Spleen (tissue), 7 donors: ENCODE results near the gene OPCML.

Experiments used
- CTCF ChIP-seq, 11 experiments: fragments of 200-600 bp in 7 of 11; fragments of 450-650 bp in 4 of 11; sonication (generic) in 4 of 11; IDR thresholded peaks in 8 of 11; conservative IDR thresholded peaks in 3 of 11; 1 replicate in 7 of 11; 2 replicates in 4 of 11; pipeline versions ENCODE4 v1.4.0 to v1.8.0; 2016 to 2021; ENCODE audit warnings: antibody characterized with exemption in 11 of 11, inconsistent platforms in 4 of 11, mild to moderate bottlenecking in 1 of 11
- POLR2AphosphoS5 ChIP-seq, 3 donors: sonication (generic); formaldehyde crosslinking; IDR thresholded peaks; one replicate each; pipeline ENCODE4 v1.5.1; 2017; ENCODE audit warnings: antibody characterized with exemption in 3 of 3
- donor health status: DM: no; HTN: no; CAD: no; lungs with moderate emphysema.
- donor health status: DM: no; HTN: no; CAD: no.
- donor health status: DM: no; HTN: no; CAD: no.

- TF ChIP-seq CTCF (IDR thresholded peaks at IDR 0.05 in 8 of 11, conservative IDR thresholded peaks at IDR 0.05 in 3 of 11), result no peak
- no peak for TF ChIP-seq POLR2AphosphoS5 (IDR thresholded peaks at IDR 0.05)
Measured at GRCh38 chr11:132438418-132438817, 1093.9 kb downstream of the OPCML start.
